Neutrophil (primary cell): ENCODE measurements around the gene NRG3.

Source experiments
- H3K27ac ChIP-seq: fragments of 200-600 bp; sonication (generic); 2 replicates; pipeline ENCODE4 v1.5.1; 2016; ENCODE audit warnings: mild to moderate bottlenecking, moderate library complexity
- H3K27me3 ChIP-seq: fragments of 200-600 bp; sonication (generic); 2 replicates; pipeline ENCODE4 v1.6.0; 2016; ENCODE audit warnings: mild to moderate bottlenecking
- H3K36me3 ChIP-seq: fragments of 200-600 bp; sonication (generic); 2 replicates; pipeline ENCODE4 v1.5.1; 2017
- H3K4me1 ChIP-seq, 2 experiments: fragments of 200-600 bp in 1 of 2; sonication (generic) in 1 of 2; 1 replicate in 1 of 2; 2 replicates in 1 of 2; pipeline versions ENCODE4 v1.5.1 to v1.6.1; 2013 to 2016; ENCODE audit warnings: low read depth in 1 of 2, low read length in 1 of 2, mild to moderate bottlenecking in 1 of 2, moderate library complexity in 1 of 2; ENCODE audit not compliant: control insufficient read depth in 1 of 2, insufficient read depth in 1 of 2
- H3K4me3 ChIP-seq, 2 experiments: fragments of 200-600 bp in 1 of 2; sonication (generic) in 1 of 2; 1 replicate in 1 of 2; 2 replicates in 1 of 2; pipeline ENCODE4 v1.5.1; 2013 to 2016; ENCODE audit warnings: low read depth in 1 of 2, low read length in 1 of 2, mild to moderate bottlenecking in 1 of 2, moderate library complexity in 1 of 2
- H3K9me3 ChIP-seq: fragments of 200-600 bp; sonication (generic); 2 replicates; pipeline ENCODE4 v1.5.1; 2016
- TF ChIP-seq, protein P1 (sequence below): fragments of 200-600 bp; sonication (generic); IDR thresholded peaks from 2 replicates; pipeline ENCODE4 v1.5.1; 2016; ENCODE audit warnings: antibody characterized with exemption

NRG3 gene

DNA sequence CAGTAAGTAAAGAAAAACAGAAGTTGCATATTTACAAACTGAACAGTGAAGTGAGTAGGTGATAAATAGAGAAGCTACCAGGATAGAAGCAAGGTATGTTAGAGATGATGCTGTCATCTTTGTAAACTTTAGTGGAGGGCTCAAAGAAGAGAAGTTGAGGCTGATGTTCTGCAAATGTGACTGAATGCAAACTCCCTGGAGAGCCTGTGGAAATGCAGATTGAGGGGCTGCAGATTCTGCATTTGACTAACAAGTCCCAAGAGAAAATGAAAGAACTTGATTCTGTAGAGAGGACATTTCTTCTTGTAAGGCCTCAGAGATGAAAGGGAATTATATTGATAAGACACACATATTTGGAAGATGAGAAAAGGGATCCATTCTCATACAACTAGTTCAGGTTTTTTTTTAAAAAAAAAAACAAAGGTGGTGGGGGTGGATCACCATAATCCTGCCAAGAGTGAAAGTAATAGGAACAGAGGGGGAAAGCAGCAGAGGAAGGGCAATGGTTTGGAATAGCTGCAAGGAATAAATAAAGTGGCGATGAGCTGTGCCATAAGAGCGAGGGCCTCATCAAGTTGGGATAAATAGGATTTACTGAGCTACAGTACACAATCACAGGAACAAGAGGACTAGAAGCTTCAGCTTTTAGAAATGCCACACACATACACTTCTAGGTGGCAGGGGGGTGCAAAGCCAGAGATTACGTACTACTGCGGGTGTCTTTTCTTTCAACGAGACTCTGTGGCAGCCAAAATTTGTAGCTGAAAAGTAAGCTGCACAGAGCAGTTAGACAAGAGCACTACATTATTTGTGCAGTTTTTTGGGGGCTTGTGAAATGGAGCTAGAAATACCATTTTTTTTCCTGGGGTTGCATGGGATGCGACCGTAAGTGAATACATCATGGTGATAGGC lies 778.5 kb downstream of the NRG3 start:
- Histone ChIP-seq H3K27ac (no peak overlapping the region), H3K9me3 (no peaks in the 10 kb centered on the region), H3K36me3 (no peaks in the 10 kb centered on the region), H3K4me1 (no peaks in the 10 kb centered on the region), H3K4me3 (no peak overlapping the region), H3K27me3 (no peaks in the 10 kb centered on the region)
- TF ChIP-seq, protein P1, sequence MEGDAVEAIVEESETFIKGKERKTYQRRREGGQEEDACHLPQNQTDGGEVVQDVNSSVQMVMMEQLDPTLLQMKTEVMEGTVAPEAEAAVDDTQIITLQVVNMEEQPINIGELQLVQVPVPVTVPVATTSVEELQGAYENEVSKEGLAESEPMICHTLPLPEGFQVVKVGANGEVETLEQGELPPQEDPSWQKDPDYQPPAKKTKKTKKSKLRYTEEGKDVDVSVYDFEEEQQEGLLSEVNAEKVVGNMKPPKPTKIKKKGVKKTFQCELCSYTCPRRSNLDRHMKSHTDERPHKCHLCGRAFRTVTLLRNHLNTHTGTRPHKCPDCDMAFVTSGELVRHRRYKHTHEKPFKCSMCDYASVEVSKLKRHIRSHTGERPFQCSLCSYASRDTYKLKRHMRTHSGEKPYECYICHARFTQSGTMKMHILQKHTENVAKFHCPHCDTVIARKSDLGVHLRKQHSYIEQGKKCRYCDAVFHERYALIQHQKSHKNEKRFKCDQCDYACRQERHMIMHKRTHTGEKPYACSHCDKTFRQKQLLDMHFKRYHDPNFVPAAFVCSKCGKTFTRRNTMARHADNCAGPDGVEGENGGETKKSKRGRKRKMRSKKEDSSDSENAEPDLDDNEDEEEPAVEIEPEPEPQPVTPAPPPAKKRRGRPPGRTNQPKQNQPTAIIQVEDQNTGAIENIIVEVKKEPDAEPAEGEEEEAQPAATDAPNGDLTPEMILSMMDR, result no peak

DNA sequence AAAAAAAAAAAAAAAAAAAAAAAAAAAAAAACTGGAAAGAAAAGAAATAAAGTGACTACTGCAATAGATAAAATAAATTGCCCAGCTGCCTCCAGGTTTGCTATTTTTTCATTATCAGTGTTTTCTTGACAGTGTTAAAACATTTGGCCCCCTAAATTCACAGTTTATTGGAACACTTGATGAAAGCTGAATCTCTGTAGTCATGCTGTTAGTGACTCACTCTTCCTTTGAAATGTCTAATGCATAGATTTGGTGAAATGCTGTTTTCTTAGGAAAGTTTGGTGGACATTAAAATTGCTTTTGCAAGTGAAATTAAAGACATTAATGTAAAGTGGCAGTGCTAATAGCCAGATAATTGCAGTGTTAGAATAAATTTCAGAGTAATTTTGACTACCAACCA lies 785.2 kb downstream of the NRG3 start:
- Histone ChIP-seq H3K9me3 (no peaks in the 10 kb centered on the region), H3K36me3 (no peaks in the 10 kb centered on the region), H3K27ac (no peak overlapping the region), H3K4me1 (no peaks in the 10 kb centered on the region), H3K4me3 (no peak overlapping the region), H3K27me3 (no peaks in the 10 kb centered on the region)
- TF ChIP-seq, protein P1, result no peak

DNA sequence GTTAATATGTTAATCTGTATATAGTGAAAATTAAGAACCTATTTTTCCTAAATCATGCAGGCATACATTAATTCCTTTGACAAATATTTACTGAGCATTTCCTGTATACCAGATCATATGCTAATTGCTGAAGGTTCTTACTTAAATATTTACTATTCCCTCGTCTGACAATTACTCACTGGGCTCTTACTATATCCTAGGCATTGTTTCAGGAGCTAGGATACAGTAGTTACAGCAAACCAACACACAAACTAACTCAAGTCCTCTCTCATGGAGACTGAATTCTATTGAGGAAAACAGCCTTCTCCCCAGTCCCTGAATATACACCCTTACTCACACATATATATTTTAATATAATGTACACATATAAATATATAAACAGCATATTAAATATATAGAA lies 786.0 kb downstream of the NRG3 start:
- Histone ChIP-seq H3K27me3 (no peaks in the 10 kb centered on the region), H3K9me3 (no peaks in the 10 kb centered on the region), H3K27ac (no peak overlapping the region), H3K4me1 (no peaks in the 10 kb centered on the region), H3K4me3 (no peak overlapping the region), H3K36me3 (no peaks in the 10 kb centered on the region)
- TF ChIP-seq, protein P1, result no peak

DNA sequence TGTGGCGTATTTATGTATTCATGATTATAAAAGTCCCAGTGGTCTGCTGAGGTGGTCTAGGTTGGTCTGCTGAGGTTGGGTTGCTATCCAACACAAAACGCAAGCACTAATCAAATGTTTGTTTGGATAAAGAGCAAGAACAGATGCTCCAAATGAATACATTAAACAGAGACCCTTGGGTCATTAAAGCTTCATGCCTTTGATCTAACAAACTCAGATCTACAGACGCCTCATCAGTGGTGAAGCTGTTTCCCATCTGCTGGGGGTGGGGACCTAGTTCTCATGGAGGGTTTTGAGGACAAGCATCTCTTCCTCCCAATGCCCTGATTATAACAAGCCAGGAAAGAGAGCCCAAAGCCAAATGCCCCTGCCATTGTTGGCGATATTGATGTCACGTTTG lies 786.7 kb downstream of the NRG3 start:
- Histone ChIP-seq H3K27ac (no peak overlapping the region), H3K27me3 (no peaks in the 10 kb centered on the region), H3K4me3 (no peak overlapping the region), H3K9me3 (no peaks in the 10 kb centered on the region), H3K4me1 (no peaks in the 10 kb centered on the region), H3K36me3 (no peaks in the 10 kb centered on the region)
- TF ChIP-seq, protein P1, result no peak

DNA sequence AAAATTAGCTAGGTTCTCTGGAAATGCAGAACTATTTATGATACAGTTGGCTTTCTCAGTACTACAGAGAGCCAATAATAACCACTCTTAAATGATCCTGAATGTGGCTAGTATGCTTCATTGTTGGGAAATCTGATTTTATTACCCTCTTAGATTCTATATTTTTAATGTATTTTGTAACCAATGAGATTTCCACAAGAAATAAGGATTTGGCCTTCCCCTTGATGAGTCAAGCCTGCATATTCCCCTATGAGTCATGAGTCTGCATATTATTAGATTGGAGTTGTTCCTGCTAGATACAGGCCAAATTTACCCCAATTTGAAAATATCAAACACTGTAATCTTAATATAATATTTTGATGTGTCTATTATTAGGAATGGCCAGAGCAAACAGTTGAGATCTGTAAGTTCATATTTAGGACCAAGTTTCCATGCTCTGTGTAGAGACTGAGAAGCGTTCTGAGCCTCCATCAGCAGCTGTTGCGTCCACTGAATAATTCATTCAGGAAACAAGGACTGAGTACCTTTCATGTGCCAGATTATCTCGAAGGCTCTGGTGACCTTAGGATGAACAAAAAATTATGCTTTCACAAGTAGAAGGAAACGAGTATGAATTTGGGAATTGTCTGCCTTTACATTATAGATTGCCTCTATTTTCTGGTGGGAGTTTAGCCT lies 793.4 kb downstream of the NRG3 start:
- no peaks in the 10 kb centered on the region for H3K27me3 ChIP-seq
- no peaks in the 10 kb centered on the region for H3K36me3 ChIP-seq
- no peak overlapping the region for H3K27ac ChIP-seq
- no peak overlapping the region for H3K4me3 ChIP-seq
- no peaks in the 10 kb centered on the region for H3K4me1 ChIP-seq
- TF ChIP-seq, protein P1, result no peak
- no peaks in the 10 kb centered on the region for H3K9me3 ChIP-seq
